Left renal pelvis (tissue), 4 donors: ENCODE measurements around the gene CDC20. TPM values are rescaled to one million over a fixed set of nuclear protein-coding genes. Genes with fewer than 3 reads are reported as not detected.

ENCODE experiments used
- DNase-seq, 4 donors: peaks; one replicate each; pipeline ENCODE4 v3.0.0-alpha.2; 2013; ENCODE audit warnings: low read depth in 4 of 4, low spot score in 3 of 4
- polyA plus RNA-seq, 4 donors: library from polyadenylated mRNA; unstranded; fragments of 120-200 nt; gene quantifications; one replicate each; pipeline ENCODE4 v1.2.1, GENCODE V29; 2013; ENCODE audit not compliant: insufficient read length in 4 of 4

CDC20 gene
- polyA plus RNA-seq, 4 donors, result 33.2 to 42.0 (median 35.0) TPM

DNA sequence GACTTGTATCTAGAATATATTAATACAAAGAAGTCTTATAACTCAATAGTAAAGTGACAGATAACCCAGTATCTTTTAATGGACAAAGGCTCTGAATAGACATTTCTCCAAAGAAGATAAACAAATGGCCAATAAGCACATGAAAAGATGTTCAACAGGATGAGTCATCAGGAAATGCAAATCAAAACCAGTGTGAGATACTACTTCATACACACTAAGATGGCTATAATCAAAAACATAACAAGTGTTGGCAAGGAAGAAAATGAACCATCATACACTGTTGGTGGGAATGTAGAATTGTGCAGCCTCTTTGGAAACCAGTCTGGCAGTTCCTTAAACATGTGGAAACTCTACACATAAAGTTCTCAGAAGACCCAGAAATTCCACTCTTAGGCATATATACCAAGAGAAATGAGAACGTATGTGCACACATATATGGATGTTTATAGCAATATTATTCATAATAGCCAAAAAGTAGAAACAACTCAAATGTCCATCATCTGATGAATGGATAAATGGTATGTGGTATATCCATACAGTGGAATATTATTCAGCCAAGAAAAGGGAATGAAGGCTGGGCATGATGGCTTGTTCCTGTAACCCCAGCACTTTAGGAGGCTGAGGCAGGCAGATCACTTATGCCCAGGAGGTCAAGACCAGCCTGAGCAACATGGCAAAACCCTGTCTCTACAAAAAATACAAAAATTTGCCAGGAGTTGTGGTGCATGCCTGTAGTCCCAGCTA lies 31.1 kb upstream of the CDC20 start:
- DNase-seq, result no peak

DNA sequence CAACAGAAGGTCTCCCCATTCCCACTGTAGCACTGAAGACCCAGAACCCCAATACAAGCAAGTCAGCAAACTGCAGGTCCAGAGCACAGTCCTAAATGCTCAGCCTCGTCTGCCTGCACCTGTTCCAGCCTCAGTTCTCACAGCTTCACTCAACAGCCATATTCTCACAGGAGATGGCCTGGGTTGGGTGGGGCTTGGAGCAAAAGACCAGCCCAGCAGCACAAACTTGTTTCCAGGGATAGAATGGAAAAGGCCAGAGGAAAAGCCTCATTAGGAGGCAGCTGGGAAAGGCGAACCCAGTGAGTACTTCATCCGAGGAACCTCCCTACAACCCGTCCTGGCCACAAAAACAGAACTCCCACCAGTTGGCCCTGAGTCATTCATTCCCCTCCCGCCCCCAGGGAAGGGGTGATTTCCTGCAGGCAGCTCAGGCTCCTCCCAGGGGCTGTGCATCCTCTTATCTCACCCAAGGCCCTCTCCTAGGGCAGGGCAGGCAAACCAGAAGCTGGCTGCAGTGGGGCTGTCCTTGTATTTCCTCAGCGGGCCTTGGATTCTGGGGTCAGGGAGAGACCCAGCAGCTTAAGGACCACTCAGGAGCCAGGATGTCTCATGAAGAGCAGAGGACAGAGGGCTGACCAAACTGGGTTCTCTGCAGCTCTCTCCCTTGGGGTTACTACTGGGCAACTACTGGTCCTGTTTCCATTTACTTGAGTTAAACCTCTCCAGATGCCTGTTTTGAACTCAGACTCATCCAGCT lies 28.6 kb upstream of the CDC20 start:
- DNase-seq, result no peak

DNA sequence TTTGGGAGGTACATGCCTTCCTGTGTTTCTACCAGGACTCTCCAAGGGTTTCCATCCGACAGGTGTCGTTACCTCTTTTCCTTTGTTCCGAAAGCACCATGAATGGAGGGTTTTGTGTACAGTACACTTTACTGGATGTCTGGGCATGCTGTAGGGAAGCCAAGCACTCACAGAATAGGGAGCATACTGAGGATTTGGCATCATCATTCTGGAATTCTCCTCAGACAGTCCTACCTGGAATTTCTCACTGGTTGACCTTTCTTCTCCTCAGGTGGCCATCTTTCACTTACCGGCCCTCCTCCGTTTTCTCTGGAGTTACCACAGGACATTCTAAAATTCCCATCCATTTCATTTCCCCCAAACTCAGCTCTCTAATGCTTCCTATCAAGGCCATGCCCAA lies 27.1 kb upstream of the CDC20 start:
- DNase-seq, result no peak

DNA sequence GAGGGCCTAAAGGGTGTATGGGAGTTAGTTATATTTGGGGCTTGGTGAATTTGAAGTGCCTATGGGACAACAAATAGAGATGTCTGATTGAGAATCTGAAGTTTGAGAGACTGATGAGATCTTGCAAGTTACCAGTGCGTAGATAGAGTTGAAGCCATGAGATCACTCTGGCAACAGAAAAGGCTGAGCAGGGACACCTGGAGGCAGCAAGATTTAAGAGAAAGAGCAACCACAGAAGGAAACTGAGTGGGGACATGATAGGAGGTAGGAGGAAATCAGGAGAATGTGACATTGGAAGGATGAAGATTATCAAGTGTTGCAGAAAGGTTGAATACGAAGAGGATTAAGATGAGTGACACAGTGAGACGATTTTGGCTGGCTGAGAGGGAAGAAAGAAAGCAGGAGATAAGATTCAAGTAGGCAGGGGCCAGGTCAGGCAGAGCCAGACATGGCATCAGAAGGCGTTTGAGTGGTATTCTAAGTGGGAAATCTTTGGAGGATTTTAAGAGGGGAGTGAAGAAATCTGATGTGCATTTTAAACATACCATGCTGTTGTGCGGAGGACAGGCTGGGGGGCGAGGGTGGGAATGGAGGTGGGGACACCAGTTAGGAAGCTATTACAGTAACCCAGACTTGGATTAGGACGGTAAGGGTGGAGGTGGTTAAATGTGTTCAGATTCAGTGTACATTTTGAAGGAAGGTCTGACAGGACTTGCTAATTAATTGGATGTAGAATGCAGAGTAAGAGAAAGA lies 24.2 kb upstream of the CDC20 start:
- no peak for DNase-seq

DNA sequence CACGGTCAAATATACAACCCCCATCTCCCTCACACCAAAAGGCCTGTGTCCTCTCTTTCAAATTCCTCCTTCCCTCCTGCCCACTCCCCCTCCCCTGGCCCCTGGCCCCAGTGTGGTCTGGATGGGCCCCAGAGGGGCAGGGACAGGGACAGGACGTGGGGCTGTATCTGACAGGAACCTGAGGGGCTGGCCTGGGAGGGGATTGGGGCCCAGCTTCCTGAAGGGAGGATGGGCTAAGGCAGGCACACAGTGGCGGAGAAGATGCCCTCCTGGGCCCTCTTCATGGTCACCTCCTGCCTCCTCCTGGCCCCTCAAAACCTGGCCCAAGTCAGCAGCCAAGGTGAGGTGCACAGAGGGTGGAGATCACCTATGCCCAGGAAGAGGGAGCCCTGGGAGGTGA lies 21.2 kb upstream of the CDC20 start, which contains the start of gene MPL:
MPL (plus strand) TSS at position 231 of the 400 bp plus-strand sequence; CDS start at position 262, 31 bp downstream.
- no peak for DNase-seq

DNA sequence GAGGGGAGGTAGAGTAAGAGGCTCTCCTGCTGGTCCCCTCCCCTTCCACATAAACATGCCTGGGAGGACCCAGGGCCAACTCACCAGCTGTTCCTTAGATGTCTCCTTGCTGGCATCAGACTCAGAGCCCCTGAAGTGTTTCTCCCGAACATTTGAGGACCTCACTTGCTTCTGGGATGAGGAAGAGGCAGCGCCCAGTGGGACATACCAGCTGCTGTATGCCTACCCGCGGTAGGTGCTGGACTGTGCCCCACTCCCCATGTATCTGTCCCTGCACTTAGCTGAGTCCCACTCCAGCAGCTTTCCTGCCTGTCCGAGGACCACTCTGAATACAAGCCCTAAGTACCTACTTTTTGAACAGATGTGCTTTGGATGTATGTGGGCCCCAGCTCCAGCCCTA lies 20.8 kb upstream of the CDC20 start:
- no peak for DNase-seq

DNA sequence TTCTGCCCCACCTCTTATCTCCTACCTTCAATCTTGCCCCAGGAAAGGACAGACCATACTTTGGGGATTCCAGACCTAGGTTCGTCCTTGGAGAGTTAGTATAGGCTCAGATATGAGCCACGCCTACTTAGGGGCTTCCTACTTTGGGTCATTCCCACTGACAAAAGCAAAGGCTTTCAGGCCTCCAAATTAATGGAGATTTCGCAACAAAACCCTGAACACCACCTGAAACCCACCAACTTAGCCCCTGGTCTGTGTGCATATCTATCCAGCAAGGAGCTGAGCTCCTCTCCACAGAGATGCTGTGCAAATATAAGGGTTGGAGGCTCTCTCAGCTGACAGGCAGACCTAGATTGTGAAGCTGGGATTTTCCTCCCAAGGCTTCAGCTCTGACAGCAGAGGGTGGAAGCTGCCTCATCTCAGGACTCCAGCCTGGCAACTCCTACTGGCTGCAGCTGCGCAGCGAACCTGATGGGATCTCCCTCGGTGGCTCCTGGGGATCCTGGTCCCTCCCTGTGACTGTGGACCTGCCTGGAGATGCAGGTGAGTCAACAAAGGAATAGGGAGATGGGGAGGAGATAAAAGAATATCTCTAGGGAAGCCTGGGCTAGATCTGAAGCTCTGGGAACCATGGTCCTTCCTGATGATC lies 19.1 kb upstream of the CDC20 start:
- DNase-seq, result no peak

DNA sequence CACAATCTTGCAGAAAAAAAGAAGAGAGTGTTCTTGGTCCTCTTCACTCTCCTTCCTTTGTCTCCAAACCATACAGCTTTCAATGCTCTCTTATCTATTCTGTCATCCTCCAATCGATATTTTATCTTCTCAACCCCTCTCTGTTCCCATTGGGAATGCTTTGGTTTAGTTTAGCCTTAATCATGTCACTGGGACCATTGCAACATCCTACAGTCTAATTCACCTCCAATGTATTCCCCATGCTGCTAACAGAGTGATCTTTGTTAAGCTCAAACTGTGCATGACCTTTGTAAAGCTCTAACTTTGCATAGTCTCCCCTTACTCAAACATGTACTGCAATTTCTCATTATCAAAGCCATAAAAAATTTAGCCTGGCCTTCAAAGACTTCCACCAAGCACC lies 18.2 kb upstream of the CDC20 start:
- DNase-seq, result no peak

DNA sequence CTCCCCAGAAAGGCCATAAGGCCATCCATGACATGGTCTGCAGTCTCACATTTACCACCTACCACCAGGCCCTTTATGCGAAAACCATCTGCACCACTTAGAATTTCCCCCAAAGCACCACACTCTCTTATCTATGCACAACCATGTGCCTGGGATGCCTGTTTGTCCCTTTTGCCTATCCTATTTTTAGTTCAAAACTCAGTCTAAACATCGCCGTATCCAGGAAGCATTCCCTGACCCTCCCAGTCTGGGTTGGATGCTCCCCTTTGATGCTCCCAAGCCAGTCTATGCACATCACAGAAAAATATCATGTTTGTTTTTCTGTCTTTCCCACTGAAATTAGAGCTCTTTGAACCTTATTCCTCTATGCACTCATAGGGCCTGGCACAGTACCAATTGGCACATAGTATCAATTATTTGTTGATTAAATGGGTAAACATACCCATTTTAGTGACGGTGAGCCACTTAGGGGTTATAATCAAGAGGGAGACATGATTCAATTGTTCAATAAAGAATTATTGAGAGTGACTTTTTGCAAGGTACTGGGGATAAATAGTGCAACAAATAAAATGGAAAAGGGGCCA lies 14.4 kb upstream of the CDC20 start:
- DNase-seq, result no peak

DNA sequence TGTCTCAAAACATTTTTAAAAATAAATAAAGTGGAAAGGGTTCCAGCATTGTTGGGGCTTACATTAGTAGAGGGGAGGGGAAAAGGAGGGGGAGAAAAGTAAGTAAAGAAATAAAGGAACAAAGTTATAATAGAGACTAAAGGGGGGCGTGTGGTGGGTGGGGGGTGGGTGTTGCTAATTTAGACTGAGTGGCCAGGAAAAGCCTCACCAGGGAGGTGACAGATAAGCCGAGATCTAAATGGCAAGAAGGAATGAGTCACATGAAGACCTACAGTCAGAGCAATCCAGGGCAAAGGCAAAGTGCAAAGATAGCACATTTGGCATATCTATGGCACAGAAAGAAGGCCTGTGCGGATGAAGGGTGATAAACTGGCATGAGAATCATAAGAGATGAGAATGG lies 13.7 kb upstream of the CDC20 start:
- no peak for DNase-seq

DNA sequence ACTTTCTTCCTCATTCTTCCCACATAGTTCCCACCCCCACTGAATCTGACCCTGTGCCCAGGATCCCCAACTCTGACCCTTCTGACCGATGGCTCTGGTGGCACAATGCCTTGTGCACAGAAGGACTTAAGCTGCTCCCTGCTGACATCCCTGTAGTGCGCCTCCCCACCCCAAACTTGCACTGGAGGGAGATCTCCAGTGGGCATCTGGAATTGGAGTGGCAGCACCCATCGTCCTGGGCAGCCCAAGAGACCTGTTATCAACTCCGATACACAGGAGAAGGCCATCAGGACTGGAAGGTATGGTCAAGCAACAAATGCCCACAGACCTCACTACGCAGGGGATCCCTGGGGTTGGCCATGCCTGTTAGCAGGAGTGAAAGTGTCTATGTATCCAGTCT lies 12.1 kb upstream of the CDC20 start:
- DNase-seq, result no peak

DNA sequence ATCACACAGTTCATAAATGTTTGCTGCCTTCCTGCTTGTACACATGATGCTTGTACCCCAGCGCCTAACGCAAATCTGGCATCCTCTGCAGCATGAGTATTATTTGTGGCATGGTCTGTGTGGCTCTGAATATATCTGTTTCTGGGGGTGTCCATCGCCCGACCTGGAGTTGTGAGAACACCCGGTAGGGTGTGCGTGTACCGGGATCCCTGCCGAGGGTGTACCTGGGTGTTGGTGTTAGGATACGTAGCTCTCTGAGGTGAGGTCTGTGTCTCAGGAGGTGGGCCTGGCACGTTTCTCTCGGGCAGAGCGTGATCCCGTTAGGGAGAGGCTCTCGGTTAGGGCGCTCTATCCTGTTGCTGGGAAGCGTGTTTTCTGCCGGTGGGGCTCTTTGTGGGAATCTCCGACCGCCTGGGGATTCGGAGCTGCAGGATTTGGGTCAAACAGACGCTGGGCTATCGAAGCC lies 10.4 kb upstream of the CDC20 start:
- DNase-seq, result no peak

DNA sequence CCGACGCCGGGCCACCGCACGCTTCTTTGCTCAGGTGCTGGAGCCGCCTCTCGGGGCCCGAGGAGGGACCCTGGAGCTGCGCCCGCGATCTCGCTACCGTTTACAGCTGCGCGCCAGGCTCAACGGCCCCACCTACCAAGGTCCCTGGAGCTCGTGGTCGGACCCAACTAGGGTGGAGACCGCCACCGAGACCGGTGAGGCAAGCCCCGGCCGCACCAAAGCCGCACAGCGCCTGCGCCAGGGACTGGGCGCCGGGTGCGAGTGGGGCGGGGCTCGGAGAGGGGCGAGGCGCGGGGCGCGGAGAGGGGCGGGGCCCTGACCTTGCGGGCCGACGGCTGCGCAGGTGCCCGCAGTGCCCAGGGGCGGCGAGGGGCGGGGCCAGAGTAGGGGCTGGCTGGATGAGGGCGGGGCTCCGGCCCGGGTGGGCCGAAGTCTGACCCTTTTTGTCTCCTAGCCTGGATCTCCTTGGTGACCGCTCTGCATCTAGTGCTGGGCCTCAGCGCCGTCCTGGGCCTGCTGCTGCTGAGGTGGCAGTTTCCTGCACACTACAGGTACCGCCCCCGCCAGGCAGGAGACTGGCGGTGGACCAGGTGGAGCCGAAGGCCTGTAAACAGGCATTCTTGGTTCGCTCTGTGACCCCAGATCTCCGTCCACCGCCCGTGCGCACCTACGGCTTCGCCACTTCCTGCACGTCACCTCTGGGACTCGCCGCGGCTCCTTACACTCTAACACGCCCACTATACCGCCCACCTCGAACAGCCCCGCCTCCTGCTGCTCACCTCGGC lies 9.8 kb upstream of the CDC20 start:
- DNase-seq, result peak in 3 of 4 donors; percentile 71 to 72 (median 72)

DNA sequence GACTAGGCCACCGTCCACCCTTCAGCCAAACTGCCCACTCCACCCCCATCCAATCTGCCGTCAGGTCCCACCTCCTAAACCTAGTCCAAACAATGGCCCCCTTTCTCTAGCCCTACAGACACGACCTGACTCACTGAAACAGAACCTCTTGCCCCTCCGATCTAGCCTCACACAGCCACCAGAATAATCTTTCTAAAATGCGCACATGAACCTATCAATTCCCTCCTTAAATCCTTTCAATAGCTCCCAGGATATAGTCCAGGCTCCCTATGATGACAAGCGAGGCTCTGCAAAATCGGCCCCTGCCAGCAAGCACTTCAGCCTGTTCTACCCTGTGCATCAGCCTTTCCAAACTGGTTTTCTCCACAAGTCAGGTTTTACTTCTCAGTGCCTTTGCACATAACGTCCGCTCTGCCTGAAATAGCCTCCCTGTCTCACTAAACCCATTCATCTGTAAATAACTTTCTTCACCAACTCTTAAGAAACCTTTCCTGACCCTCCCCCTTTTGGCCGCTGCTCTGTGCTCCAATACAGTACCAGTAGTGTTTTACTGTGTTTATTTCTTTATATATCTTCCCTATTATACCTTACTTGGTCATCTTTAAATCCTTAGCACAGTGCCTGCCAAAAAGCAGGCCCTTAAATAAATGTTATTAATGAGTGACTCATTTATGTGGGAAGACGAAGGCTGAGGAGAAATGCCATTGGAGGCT lies 9.0 kb upstream of the CDC20 start:
- DNase-seq, result no peak

DNA sequence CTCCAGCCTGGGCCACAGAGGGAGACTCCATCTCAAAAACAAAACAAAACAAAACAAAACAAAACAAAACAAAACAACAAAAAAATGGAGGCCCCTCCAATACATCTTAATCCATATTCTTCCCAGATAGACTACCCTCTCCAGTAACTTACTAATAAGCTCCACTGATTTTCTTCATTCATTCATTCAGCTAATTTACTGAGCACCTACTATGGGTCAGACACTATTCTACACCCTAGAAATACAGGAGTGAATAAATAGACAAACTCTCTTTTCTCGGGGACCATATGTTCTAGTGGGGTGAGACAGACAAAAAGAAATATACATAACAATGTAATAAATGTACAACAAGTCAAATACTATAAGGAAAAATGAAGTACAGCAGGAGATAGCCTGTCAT lies 7.8 kb upstream of the CDC20 start:
- no peak for DNase-seq

DNA sequence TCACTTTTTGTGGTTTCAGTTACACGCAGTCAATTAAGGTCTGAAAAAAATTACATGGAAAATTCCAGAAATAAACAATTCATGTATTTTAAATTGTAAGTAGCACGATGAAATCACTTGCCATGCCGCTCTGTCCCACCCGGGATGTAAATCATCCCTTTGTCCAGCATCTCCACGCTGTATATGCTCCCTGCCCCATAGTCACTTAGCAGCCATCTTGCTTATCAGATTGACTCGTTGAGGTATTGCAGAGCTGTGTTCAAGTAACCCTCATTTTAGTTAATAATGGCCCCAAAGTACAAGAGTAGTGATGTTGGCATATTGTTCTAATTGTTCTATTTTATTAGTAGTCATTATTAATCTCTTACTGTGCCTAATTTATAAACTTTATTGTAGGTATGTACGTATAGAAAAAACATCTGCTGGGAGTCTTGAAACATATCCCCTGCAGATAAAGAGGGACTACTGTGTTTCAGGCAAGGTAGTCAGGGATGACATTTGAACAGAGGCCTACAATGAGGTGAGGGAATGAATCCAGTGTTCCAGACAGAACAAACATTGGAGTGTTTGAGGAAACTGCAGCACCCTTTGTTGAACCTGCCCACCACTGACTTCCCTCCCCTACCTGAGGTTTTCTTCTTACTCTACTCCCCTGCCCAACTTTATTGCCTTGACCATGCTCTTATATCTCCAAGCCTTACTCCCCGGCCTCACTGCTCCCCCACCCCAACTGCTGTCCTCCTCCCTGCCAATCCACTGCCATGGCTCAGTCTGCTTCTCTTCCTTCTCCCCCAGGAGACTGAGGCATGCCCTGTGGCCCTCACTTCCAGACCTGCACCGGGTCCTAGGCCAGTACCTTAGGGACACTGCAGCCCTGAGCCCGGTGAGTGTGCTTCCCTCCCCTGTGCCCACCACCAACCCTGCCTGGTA lies 7.1 kb upstream of the CDC20 start:
- no peak for DNase-seq

DNA sequence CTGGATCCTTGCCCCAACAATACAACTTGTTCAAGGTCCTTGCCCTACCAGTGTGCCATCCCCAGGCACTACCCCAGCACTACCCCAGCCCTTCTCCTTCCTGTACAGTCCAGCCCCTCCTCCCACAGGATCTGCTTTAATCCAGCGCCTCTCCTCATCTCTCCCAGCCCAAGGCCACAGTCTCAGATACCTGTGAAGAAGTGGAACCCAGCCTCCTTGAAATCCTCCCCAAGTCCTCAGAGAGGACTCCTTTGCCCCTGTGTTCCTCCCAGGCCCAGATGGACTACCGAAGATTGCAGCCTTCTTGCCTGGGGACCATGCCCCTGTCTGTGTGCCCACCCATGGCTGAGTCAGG lies 6.5 kb upstream of the CDC20 start:
- no peak for DNase-seq

DNA sequence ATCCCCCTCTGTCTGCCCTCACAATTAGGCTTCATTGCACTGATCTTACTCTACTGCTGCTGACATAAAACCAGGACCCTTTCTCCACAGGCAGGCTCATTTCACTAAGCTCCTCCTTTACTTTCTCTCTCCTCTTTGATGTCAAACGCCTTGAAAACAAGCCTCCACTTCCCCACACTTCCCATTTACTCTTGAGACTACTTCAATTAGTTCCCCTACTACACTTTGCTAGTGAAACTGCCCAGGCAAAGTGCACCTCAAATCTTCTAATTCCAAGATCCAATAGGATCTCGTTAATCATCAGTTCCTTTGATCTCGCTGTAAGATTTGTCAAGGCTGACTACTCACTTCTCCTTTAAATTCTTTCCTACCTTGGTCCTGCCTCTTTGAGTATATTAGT lies 5.9 kb upstream of the CDC20 start:
- no peak for DNase-seq
